Fibroblast of skin of left quadriceps (primary cell): ENCODE data around the gene TAF1.
"Not testable (repeated sequence)": the region's sequence is repeated elsewhere in the genome, so short reads cannot be mapped to it uniquely, and the experiment has no call there.

ENCODE experiments used
- DNase-seq, 2 experiments: peaks; one replicate each; pipeline ENCODE4 v3.0.0-alpha.2; 2013; ENCODE audit warnings: low read depth in 2 of 2

TAF1 gene

DNA sequence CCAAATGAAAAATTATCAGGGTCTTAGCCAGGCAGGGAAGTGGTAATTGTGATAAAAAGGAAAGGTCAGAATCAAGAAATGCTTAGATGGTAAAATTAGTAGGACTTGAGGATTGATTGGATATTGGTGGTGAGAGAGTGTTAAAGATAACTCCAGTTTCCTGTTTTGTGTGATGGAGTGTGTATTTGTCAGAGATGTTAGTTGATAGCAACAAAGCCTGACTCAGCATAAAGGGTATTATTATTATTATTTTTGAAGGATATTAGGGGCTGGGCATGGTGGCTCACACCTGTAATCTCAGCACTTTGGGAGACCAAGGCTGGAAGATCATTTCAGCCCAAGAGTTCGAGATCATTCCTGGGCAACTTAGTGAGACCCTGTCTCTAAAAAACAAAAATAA is 143.1 kb downstream of the TAF1 start:
- DNase-seq, result no peak

DNA sequence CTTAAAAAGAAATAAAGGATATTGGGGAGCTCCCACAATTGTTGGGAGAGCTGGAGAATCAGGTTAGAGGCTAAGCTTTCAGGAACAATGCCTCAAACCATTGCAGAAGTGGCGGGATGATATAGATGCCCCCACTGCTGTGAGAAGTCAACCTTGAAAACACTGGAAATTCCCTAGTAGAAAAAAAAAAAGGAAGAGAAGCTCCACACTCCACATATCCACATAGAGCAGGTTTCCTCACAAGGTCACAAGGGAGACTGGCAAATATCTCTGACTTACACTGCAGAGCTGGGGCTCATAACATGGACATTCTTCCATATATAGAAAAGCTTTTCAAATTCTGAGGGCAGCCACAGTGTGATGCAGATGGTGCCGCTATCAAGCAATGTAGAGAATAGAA is 144.0 kb downstream of the TAF1 start:
- no peak for DNase-seq

- not testable (repeated sequence) for DNase-seq
Measured at GRCh38 chrX:71513731-71514130, 147.6 kb downstream of the TAF1 start.

DNA sequence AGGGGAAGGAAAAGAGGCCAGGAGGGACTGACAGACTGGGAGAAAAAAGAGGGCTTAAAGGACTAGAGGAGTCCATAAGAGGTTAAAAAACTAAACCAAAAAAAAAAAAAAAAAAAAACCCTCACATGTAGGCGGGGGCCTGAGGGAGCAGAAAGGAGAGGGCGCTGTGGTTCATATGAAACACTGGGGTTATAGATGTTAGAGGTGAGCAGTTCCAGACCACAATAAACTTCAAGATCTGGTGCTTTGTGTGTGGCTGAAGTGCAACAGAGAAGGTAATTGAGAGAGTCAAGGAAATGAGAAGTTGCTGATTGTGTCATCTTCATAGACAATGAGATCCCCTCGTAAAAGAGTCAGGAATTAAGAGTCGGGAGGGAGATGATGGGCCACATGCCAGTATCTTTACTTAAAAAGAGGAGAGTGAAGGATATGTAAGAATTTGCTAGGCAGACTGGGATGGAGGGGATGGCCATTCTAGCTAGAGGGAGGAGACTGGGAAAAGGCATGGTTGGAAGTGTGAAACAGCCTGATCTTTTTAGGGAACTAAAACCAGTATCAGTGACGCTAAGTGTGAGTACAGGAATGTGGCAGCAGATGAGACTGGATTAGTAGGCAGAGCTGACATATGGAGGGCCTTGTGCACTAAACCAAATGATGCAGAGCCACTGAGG is 148.3 kb downstream of the TAF1 start:
- no peak for DNase-seq

DNA sequence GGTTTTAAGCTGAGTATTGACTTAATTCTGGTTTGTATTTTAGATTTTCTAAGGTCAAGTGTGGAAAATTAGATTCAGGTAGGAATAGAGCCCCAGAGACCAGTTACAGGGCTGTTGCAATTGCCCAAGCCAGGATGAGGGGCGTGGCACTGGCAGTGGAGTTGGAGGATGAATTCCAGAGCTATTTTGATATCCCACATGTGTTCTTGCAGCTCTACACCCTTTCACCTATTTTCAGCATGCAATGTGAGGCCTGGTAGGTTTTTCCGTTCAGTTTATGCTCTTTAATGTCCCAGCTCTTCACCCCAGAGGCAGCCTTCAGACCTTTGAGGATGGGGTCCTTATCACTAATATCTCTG is 148.9 kb downstream of the TAF1 start:
- no peak for DNase-seq
